Measurements from ENCODE around the gene EDN3. TPM values are rescaled to one million over a fixed set of nuclear protein-coding genes. Genes with fewer than 3 reads are reported as not detected.

The EDN3 gene
- total RNA-seq, 2 donors from 2014 or later: not detected

- Mint-ChIP-seq H3K36me3 (ENCODE audit: low read depth) (no peaks in the 10 kb centered on the region), H3K27ac (no peak overlapping the region), H3K4me1 (no peaks in the 10 kb centered on the region), H3K27me3 (ENCODE audit: insufficient read depth) (peaks cover 32% of the 10 kb centered on the region), H3K9me3 (no peaks in the 10 kb centered on the region), H3K4me3 (no peak overlapping the region)
- Histone ChIP-seq H3K9ac (ENCODE audit: extremely low read depth, low read length, poor library complexity, severe bottlenecking) (no peak overlapping the region), H3K4me1 (ENCODE audit: control insufficient read depth, insufficient read depth, low read length) (no peaks in the 10 kb centered on the region), H3K27me3 (ENCODE audit: control insufficient read depth, insufficient read depth, low read length, poor library complexity, severe bottlenecking) (peaks cover 44% of the 10 kb centered on the region), H3K27ac (ENCODE audit: low read depth, low read length) (no peak overlapping the region), H3K36me3 (ENCODE audit: control insufficient read depth, insufficient read depth, low read length) (no peaks in the 10 kb centered on the region), H3K4me3 (ENCODE audit: low read length) (no peak overlapping the region), H3K9me3 (ENCODE audit: control insufficient read depth, low read length) (no peaks in the 10 kb centered on the region)
- no peak for DNase-seq
- WGBS, 2 experiments (ENCODE audit: insufficient coverage in 1 of 2, insufficient read length in 1 of 2): 93 to 94% methylated on average over 6 to 8 of the region's 10 CpGs
- TF ChIP-seq CTCF (conservative IDR thresholded peaks at IDR 0.05): no peak
Measured at GRCh38 chr20:59351157-59352040, 51.0 kb downstream of the EDN3 start.

GRCh38 chr20:59352541-59352940 is 52.1 kb downstream of the EDN3 start:
- Mint-ChIP-seq H3K27me3 (ENCODE audit: insufficient read depth) (peaks cover 40% of the 10 kb centered on the region), H3K27ac (no peak overlapping the region), H3K4me1 (no peaks in the 10 kb centered on the region), H3K4me3 (no peak overlapping the region), H3K36me3 (ENCODE audit: low read depth) (no peaks in the 10 kb centered on the region), H3K9me3 (no peaks in the 10 kb centered on the region)
- WGBS, 2 experiments (ENCODE audit: insufficient coverage in 1 of 2, insufficient read length in 1 of 2): 92 to 97% methylated on average over 3 to 4 of the region's 4 CpGs
- Histone ChIP-seq H3K27me3 (ENCODE audit: control insufficient read depth, insufficient read depth, low read length, poor library complexity, severe bottlenecking) (peaks cover 33% of the 10 kb centered on the region), H3K4me1 (ENCODE audit: control insufficient read depth, insufficient read depth, low read length) (no peaks in the 10 kb centered on the region), H3K36me3 (ENCODE audit: control insufficient read depth, insufficient read depth, low read length) (no peaks in the 10 kb centered on the region), H3K9ac (ENCODE audit: extremely low read depth, low read length, poor library complexity, severe bottlenecking) (no peak overlapping the region), H3K9me3 (ENCODE audit: control insufficient read depth, low read length) (no peaks in the 10 kb centered on the region), H3K4me3 (ENCODE audit: low read length) (no peak overlapping the region), H3K27ac (ENCODE audit: low read depth, low read length) (no peak overlapping the region)
- no peak for DNase-seq
- no peak for TF ChIP-seq CTCF (conservative IDR thresholded peaks at IDR 0.05)

- Mint-ChIP-seq H3K36me3 (ENCODE audit: low read depth) (no peaks in the 10 kb centered on the region), H3K4me3 (no peak overlapping the region), H3K9me3 (no peaks in the 10 kb centered on the region), H3K4me1 (no peaks in the 10 kb centered on the region), H3K27me3 (ENCODE audit: insufficient read depth) (peaks cover 45% of the 10 kb centered on the region), H3K27ac (no peak overlapping the region)
- Histone ChIP-seq H3K4me3 (ENCODE audit: low read length) (no peak overlapping the region), H3K36me3 (ENCODE audit: control insufficient read depth, insufficient read depth, low read length) (no peaks in the 10 kb centered on the region), H3K4me1 (ENCODE audit: control insufficient read depth, insufficient read depth, low read length) (no peaks in the 10 kb centered on the region), H3K9me3 (ENCODE audit: control insufficient read depth, low read length) (no peaks in the 10 kb centered on the region), H3K27ac (ENCODE audit: low read depth, low read length) (no peak overlapping the region), H3K9ac (ENCODE audit: extremely low read depth, low read length, poor library complexity, severe bottlenecking) (no peak overlapping the region), H3K27me3 (ENCODE audit: control insufficient read depth, insufficient read depth, low read length, poor library complexity, severe bottlenecking) (peaks cover 35% of the 10 kb centered on the region)
- 88 to 100% methylated on average over 3 to 9 of the region's 9 CpGs for WGBS, 2 experiments (ENCODE audit: insufficient coverage in 1 of 2, insufficient read length in 1 of 2)
- no peak for DNase-seq
- no peak for TF ChIP-seq CTCF (conservative IDR thresholded peaks at IDR 0.05)
Measured at GRCh38 chr20:59352990-59353389, 52.6 kb downstream of the EDN3 start.
